ENCODE measurements around the gene MSMP. TPM values are rescaled to one million over a fixed set of nuclear protein-coding genes. Genes with fewer than 3 reads are reported as not detected.
A peak's percentile ranks its signal among the peaks of the same experiment; 100 is the strongest.

MSMP gene
- total and polyA plus RNA-seq, 9 of the 15 experiments (the other 6 are each of a cell fraction or from before 2014, with no cell fraction given), result 0.60 TPM; not detected in 8

DNA sequence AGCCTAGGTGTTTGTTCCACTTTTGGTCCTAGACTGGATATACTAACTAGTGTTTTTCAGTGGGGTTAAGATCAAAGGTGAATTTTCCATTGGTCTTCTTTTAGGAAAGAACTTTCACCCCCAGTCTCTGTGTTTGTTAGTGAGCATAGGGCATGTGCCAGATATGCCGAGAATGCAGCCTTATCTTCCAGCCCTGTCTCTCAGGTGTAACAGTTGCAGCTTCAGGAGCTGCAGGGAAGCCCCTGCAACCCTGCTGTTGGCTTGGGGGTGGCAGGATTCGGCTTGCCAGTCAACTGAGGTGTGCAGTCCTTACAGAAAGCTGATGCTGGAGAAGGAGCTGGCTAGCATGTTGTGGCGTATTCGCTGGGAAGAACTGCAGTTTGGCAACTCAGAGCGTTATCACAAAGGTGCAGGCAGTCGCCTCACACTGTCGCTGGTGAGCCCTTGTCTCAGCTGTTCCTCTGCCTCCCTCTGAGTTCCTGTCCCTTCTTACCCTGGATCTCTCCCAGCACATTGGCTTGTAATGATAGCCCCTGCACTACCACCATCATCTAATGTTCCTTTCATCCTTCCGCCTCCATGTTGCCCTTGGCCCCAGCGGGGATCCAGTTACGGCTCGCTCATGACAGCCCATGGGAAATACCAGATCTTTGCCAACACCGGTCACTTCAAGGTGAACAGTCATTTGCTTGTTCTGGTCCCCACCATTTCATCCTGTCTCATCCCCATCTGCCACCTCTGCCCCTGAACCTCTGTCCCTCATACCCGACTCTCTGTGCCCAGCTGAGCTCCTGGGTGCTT is 47.5 kb upstream of the MSMP start (continued):
- TF ChIP-seq, protein P1, sequence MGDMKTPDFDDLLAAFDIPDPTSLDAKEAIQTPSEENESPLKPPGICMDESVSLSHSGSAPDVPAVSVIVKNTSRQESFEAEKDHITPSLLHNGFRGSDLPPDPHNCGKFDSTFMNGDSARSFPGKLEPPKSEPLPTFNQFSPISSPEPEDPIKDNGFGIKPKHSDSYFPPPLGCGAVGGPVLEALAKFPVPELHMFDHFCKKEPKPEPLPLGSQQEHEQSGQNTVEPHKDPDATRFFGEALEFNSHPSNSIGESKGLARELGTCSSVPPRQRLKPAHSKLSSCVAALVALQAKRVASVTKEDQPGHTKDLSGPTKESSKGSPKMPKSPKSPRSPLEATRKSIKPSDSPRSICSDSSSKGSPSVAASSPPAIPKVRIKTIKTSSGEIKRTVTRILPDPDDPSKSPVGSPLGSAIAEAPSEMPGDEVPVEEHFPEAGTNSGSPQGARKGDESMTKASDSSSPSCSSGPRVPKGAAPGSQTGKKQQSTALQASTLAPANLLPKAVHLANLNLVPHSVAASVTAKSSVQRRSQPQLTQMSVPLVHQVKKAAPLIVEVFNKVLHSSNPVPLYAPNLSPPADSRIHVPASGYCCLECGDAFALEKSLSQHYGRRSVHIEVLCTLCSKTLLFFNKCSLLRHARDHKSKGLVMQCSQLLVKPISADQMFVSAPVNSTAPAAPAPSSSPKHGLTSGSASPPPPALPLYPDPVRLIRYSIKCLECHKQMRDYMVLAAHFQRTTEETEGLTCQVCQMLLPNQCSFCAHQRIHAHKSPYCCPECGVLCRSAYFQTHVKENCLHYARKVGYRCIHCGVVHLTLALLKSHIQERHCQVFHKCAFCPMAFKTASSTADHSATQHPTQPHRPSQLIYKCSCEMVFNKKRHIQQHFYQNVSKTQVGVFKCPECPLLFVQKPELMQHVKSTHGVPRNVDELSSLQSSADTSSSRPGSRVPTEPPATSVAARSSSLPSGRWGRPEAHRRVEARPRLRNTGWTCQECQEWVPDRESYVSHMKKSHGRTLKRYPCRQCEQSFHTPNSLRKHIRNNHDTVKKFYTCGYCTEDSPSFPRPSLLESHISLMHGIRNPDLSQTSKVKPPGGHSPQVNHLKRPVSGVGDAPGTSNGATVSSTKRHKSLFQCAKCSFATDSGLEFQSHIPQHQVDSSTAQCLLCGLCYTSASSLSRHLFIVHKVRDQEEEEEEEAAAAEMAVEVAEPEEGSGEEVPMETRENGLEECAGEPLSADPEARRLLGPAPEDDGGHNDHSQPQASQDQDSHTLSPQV (IDR thresholded peaks at IDR 0.05), result 0 out of 2 replicates have a peak, but pooled peaks have one; percentile 32
- TF ChIP-seq, protein P2, sequence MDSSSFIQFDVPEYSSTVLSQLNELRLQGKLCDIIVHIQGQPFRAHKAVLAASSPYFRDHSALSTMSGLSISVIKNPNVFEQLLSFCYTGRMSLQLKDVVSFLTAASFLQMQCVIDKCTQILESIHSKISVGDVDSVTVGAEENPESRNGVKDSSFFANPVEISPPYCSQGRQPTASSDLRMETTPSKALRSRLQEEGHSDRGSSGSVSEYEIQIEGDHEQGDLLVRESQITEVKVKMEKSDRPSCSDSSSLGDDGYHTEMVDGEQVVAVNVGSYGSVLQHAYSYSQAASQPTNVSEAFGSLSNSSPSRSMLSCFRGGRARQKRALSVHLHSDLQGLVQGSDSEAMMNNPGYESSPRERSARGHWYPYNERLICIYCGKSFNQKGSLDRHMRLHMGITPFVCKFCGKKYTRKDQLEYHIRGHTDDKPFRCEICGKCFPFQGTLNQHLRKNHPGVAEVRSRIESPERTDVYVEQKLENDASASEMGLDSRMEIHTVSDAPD (CRISPR knock-in tag; IDR thresholded peaks at IDR 0.05), result no peak
- TF ChIP-seq ARID1B (IDR thresholded peaks at IDR 0.05) (peak; percentile 87), STAT5A (IDR thresholded peaks at IDR 0.05; ENCODE audit: borderline replicate concordance, low read length) (peak; percentile 51; the same call in 1 of the 2 replicates), ZNF165 (CRISPR knock-in tag; IDR thresholded peaks at IDR 0.05; ENCODE audit: borderline replicate concordance) (no peak), CEBPG (CRISPR knock-in tag; IDR thresholded peaks at IDR 0.05) (no peak), CEBPG (tag; conservative IDR thresholded peaks at IDR 0.05 in 1 of 2, IDR thresholded peaks at IDR 0.05 in 1 of 2) (no peak), HDAC8 (tag; IDR thresholded peaks at IDR 0.05) (no peak), SAP30 (IDR thresholded peaks at IDR 0.05; ENCODE audit: borderline replicate concordance, insufficient read depth, low read depth, low read length, poor library complexity, severe bottlenecking) (no peak), ADNP (tag; IDR thresholded peaks at IDR 0.05) (no peak), ZNF175 (CRISPR knock-in tag; IDR thresholded peaks at IDR 0.05; ENCODE audit: low read depth) (no peak), KLF16 (IDR thresholded peaks at IDR 0.05) (no peak), HDGF (IDR thresholded peaks at IDR 0.05) (no peak), ZC3H11A (IDR thresholded peaks at IDR 0.05; ENCODE audit: low read depth, low read length) (no peak)
- TF ChIP-seq, protein P3, sequence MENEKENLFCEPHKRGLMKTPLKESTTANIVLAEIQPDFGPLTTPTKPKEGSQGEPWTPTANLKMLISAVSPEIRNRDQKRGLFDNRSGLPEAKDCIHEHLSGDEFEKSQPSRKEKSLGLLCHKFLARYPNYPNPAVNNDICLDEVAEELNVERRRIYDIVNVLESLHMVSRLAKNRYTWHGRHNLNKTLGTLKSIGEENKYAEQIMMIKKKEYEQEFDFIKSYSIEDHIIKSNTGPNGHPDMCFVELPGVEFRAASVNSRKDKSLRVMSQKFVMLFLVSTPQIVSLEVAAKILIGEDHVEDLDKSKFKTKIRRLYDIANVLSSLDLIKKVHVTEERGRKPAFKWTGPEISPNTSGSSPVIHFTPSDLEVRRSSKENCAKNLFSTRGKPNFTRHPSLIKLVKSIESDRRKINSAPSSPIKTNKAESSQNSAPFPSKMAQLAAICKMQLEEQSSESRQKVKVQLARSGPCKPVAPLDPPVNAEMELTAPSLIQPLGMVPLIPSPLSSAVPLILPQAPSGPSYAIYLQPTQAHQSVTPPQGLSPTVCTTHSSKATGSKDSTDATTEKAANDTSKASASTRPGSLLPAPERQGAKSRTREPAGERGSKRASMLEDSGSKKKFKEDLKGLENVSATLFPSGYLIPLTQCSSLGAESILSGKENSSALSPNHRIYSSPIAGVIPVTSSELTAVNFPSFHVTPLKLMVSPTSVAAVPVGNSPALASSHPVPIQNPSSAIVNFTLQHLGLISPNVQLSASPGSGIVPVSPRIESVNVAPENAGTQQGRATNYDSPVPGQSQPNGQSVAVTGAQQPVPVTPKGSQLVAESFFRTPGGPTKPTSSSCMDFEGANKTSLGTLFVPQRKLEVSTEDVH (IDR thresholded peaks at IDR 0.05; ENCODE audit: low read depth, partially characterized antibody), result no peak
- TF ChIP-seq, protein P4, sequence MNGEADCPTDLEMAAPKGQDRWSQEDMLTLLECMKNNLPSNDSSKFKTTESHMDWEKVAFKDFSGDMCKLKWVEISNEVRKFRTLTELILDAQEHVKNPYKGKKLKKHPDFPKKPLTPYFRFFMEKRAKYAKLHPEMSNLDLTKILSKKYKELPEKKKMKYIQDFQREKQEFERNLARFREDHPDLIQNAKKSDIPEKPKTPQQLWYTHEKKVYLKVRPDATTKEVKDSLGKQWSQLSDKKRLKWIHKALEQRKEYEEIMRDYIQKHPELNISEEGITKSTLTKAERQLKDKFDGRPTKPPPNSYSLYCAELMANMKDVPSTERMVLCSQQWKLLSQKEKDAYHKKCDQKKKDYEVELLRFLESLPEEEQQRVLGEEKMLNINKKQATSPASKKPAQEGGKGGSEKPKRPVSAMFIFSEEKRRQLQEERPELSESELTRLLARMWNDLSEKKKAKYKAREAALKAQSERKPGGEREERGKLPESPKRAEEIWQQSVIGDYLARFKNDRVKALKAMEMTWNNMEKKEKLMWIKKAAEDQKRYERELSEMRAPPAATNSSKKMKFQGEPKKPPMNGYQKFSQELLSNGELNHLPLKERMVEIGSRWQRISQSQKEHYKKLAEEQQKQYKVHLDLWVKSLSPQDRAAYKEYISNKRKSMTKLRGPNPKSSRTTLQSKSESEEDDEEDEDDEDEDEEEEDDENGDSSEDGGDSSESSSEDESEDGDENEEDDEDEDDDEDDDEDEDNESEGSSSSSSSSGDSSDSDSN (IDR thresholded peaks at IDR 0.05; ENCODE audit: borderline replicate concordance in 1 of 2, low read depth in 2 of 2, low read length in 2 of 2), result peak; percentile 68 to 97; a peak in 3 of 4 replicates

Measured in K562 (cell line).